ENCODE measurements around the gene GORASP2. TPM values are rescaled to one million over a fixed set of nuclear protein-coding genes. Genes with fewer than 3 reads are reported as not detected.

The GORASP2 gene
- polyA plus RNA-seq, 2 donors = 27.6 to 49.5 TPM

DNA sequence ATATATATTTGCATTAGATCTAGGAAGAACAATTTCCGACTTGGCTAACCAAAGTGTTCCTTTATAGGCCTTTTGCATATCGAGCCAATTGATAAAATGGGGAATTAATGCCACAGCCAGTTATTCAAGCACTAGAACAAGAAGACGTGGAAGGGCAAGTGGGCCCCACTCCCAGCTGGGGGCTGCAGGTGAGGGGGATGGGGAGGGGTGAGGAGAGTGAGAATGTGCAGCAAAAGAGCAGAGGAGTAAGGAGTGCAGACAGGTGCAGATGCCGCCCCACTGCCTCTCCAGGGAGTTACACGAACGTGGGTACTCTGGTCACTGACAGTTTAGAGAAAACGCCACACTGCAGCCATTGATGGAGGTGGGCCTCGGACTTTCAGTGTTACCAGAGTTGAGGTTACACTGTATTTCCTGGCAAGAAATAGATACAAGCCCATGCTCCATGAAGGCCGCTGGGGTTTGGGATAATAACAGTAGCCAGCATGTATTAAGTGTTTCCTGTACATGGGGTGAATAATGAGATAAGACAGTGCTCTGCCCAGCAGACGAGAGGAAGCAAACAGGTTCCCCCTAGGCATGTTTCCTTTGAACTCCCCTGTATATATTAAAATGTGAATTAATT, 40.9 kb downstream of the GORASP2 start:
- Histone ChIP-seq H3K27ac (ENCODE audit: low read depth in 2 of 2, low read length in 1 of 2) (no peak overlapping the region), H3K4me1 (ENCODE audit: control insufficient read depth in 2 of 2, insufficient read depth in 2 of 2, low read length in 1 of 2) (peaks cover 2 to 4% of the 10 kb centered on the region in 2 donors), H3K27me3 (ENCODE audit: control insufficient read depth in 1 of 2, insufficient read depth in 2 of 2, low read length in 2 of 2) (no peaks in the 10 kb centered on the region), H3K4me3 (ENCODE audit: low read depth in 1 of 2, low read length in 2 of 2) (no peak overlapping the region), H3K36me3 (ENCODE audit: control insufficient read depth in 2 of 2, insufficient read depth in 2 of 2, low read length in 1 of 2) (peaks cover 0 to 15% of the 10 kb centered on the region in 2 donors), H3K9me3 (ENCODE audit: control insufficient read depth in 2 of 2, insufficient read depth in 1 of 2, low read depth in 1 of 2, low read length in 1 of 2) (no peaks in the 10 kb centered on the region)
- WGBS, 2 donors = 67 to 71% methylated on average over 10 of the region's 10 CpGs

DNA sequence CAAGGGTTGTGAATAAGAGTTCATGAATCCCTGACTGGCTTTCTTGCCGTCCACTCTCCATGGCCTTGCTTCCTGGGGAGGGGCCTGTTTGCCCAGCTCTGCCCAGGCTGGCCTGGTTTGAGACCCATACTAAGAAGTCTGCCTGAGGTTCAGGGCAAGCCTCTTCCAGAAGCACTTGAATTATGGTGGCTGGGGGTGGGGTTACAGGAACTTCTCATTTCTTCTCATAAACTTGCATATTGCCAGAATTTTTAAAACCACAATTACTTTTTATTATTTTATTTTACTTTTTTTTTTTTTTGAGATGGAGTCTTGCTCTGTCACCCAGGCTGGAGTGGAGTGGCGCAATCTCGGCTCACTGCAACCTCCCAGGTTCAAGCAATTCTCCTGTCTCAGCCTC, 42.0 kb downstream of the GORASP2 start:
- WGBS, 2 donors = 91 to 92% methylated on average over 3 of the region's 3 CpGs
- no peak overlapping the region for H3K27ac ChIP-seq (ENCODE audit: low read depth in 2 of 2, low read length in 1 of 2)
- H3K4me1 ChIP-seq (ENCODE audit: control insufficient read depth in 2 of 2, insufficient read depth in 2 of 2, low read length in 1 of 2) = peaks cover 0 to 2% of the 10 kb centered on the region in 2 donors
- H3K4me3 ChIP-seq (ENCODE audit: low read depth in 1 of 2, low read length in 2 of 2) = no peak overlapping the region
- no peaks in the 10 kb centered on the region for H3K9me3 ChIP-seq (ENCODE audit: control insufficient read depth in 2 of 2, insufficient read depth in 1 of 2, low read depth in 1 of 2, low read length in 1 of 2)
- H3K27me3 ChIP-seq (ENCODE audit: control insufficient read depth in 1 of 2, insufficient read depth in 2 of 2, low read length in 2 of 2) = no peaks in the 10 kb centered on the region
- H3K36me3 ChIP-seq (ENCODE audit: control insufficient read depth in 2 of 2, insufficient read depth in 2 of 2, low read length in 1 of 2) = peaks cover 0 to 6% of the 10 kb centered on the region in 2 donors

DNA sequence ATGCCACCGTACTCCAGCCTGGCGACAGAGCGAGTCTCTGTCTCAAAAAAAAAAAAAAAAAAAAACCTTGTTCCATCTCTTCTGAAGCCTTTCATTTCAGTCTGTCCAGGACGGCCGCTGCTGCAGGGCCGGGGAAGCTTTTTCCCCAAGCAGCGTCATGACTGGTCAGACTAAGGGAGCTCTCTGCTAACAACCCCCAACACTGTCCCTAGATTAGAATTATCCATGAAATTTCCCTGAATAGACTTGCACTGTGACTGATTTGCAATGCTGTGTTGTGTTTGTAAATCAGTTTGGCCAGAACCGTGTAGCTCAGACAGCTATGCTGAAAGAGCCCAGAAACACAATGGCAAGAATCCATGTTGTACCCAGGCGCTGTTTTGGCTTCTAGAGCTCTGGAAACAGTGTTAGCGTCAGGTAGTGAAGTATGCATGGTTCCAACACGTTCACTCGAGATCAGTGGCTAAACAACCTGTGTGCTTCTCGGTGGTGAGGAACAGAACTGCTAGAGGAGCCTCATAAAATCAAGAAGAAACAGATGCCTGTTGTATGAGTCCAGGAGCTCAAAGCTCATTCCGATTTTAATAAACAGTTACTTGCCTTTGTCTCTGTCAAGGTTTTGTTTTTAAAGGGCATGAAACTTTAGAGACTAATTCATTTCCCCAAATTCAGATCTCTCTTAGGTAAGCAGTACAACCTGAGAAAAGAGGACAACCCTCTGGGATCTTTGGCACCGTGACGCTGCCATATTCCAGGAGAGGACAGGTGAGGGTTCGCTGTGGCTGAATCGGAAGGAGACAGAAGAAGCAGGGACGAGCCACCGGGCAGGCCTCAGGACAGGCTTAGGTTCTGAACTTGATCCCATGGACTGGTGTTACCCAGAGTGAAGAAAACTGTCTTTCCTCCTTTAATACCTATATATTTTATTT, 43.5 kb downstream of the GORASP2 start:
- no peak overlapping the region for H3K27ac ChIP-seq (ENCODE audit: low read depth in 2 of 2, low read length in 1 of 2)
- no peaks in the 10 kb centered on the region for H3K9me3 ChIP-seq (ENCODE audit: control insufficient read depth in 2 of 2, insufficient read depth in 1 of 2, low read depth in 1 of 2, low read length in 1 of 2)
- peaks cover 0 to 2% of the 10 kb centered on the region in 2 donors for H3K4me1 ChIP-seq (ENCODE audit: control insufficient read depth in 2 of 2, insufficient read depth in 2 of 2, low read length in 1 of 2)
- H3K36me3 ChIP-seq (ENCODE audit: control insufficient read depth in 2 of 2, insufficient read depth in 2 of 2, low read length in 1 of 2) = peaks cover 0 to 3% of the 10 kb centered on the region in 2 donors
- WGBS, 2 donors = 62 to 69% methylated on average over 20 of the region's 20 CpGs
- H3K27me3 ChIP-seq (ENCODE audit: control insufficient read depth in 1 of 2, insufficient read depth in 2 of 2, low read length in 2 of 2) = no peaks in the 10 kb centered on the region
- H3K4me3 ChIP-seq (ENCODE audit: low read depth in 1 of 2, low read length in 2 of 2) = peak overlapping the region in 1 of 2 donors; percentile 65

DNA sequence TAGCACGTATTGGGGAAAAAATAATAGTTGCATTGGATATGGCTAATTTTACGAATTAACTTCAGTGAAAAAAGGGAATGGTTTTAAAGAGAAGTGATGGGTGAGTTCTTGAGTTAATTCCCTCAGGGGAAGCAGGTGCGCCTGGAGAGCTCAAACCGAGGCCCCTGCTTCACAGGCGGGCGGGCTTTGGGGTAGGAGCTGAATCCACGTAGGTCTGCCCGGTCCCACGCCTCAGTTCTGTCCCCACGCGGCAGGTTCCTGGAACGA, 44.1 kb downstream of the GORASP2 start:
- Histone ChIP-seq H3K4me1 (ENCODE audit: control insufficient read depth in 2 of 2, insufficient read depth in 2 of 2, low read length in 1 of 2) (peaks cover 0 to 2% of the 10 kb centered on the region in 2 donors), H3K9me3 (ENCODE audit: control insufficient read depth in 2 of 2, insufficient read depth in 1 of 2, low read depth in 1 of 2, low read length in 1 of 2) (no peaks in the 10 kb centered on the region), H3K27ac (ENCODE audit: low read depth in 2 of 2, low read length in 1 of 2) (no peak overlapping the region), H3K36me3 (ENCODE audit: control insufficient read depth in 2 of 2, insufficient read depth in 2 of 2, low read length in 1 of 2) (no peaks in the 10 kb centered on the region), H3K4me3 (ENCODE audit: low read depth in 1 of 2, low read length in 2 of 2) (peak overlapping the region; percentile 65 to 66), H3K27me3 (ENCODE audit: control insufficient read depth in 1 of 2, insufficient read depth in 2 of 2, low read length in 2 of 2) (no peaks in the 10 kb centered on the region)
- 4% methylated on average over 12 of the region's 12 CpGs for WGBS, 2 donors

DNA sequence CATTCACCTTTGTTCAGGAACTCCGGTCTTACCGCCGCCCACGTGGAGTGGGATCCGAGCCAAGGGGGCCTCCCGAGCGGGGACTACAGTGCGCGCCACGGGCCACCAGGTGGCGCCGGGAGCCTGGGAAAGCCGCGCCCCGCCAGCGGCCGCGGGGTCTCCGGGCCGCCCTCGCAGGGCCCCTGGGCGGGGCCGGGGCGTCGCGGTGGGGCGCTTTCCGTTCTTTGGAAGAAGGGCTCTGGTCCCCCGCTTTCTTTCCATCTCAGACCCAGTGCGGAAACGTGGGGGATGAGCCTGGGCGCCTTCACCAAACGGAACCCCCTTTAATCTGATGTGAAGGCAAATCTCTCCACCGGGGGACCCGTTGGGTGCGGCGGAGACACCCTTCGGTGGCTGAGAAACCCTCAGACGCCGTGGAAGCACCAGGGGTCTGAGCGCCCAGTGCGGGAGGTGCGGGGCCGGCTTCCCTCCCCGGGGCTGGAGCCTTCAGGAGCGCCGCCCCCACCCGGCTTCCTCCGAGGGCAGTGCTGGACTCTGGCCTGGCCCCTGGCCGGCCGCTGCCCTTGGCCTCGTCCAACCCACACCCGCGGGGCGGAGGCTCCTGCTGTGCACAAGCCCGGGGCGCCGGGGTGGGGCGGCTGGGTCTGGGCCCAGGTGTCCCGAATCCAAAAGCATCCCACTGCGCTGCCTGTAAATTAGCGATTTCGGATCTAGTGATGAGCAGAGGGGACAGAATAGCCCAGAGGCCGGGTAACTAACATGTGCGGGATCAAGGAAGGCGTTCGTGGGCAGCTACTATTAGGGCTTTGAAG, 44.6 kb downstream of the GORASP2 start:
- Histone ChIP-seq H3K36me3 (ENCODE audit: control insufficient read depth in 2 of 2, insufficient read depth in 2 of 2, low read length in 1 of 2) (no peaks in the 10 kb centered on the region), H3K27me3 (ENCODE audit: control insufficient read depth in 1 of 2, insufficient read depth in 2 of 2, low read length in 2 of 2) (no peaks in the 10 kb centered on the region), H3K4me1 (ENCODE audit: control insufficient read depth in 2 of 2, insufficient read depth in 2 of 2, low read length in 1 of 2) (peaks cover 0 to 2% of the 10 kb centered on the region in 2 donors), H3K4me3 (ENCODE audit: low read depth in 1 of 2, low read length in 2 of 2) (peak overlapping the region; percentile 65 to 66), H3K27ac (ENCODE audit: low read depth in 2 of 2, low read length in 1 of 2) (peak overlapping the region; percentile 73 to 78), H3K9me3 (ENCODE audit: control insufficient read depth in 2 of 2, insufficient read depth in 1 of 2, low read depth in 1 of 2, low read length in 1 of 2) (no peaks in the 10 kb centered on the region)
- 6% methylated on average over 67 of the region's 67 CpGs for WGBS, 2 donors

DNA sequence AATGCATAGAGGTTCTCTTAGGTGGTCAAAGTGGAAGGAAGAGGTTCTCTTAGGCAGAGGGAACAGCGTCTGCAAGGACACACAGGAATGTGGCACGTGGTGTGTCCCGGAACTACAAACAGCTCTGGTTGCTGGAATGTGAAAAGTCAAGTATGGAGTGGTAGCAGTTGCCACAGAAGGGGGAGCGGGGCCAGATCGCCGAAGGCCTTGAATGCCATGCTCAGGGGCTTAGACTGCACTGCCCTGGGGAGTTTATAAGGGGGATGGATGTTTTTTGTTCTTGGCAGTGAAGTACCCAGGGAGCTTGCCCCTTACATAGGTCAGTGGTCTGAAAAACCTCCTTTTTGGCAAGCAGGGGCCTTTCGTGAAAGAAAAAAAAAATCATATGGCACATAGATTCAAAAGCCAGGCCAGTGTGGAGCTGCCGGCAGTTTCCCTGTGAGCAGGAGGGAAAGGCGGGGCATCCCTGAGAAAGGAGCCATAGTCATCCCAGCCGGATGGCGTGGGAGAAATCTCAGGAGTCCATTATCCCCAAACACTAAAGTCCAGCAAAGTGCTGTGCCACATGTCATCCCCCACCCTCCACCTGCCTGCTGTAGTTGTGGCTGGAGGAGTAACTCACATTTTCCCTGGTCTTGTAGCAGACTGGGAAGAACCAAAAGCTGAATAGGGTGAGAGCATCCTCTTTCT, 45.4 kb downstream of the GORASP2 start:
- H3K4me1 ChIP-seq (ENCODE audit: control insufficient read depth in 2 of 2, insufficient read depth in 2 of 2, low read length in 1 of 2) = peaks cover 0 to 2% of the 10 kb centered on the region in 2 donors
- no peaks in the 10 kb centered on the region for H3K9me3 ChIP-seq (ENCODE audit: control insufficient read depth in 2 of 2, insufficient read depth in 1 of 2, low read depth in 1 of 2, low read length in 1 of 2)
- no peaks in the 10 kb centered on the region for H3K36me3 ChIP-seq (ENCODE audit: control insufficient read depth in 2 of 2, insufficient read depth in 2 of 2, low read length in 1 of 2)
- 60 to 62% methylated on average over 11 of the region's 11 CpGs for WGBS, 2 donors
- H3K27ac ChIP-seq (ENCODE audit: low read depth in 2 of 2, low read length in 1 of 2) = no peak overlapping the region
- peak overlapping the region in 1 of 2 donors; percentile 66 for H3K4me3 ChIP-seq (ENCODE audit: low read depth in 1 of 2, low read length in 2 of 2)
- no peaks in the 10 kb centered on the region for H3K27me3 ChIP-seq (ENCODE audit: control insufficient read depth in 1 of 2, insufficient read depth in 2 of 2, low read length in 2 of 2)

DNA sequence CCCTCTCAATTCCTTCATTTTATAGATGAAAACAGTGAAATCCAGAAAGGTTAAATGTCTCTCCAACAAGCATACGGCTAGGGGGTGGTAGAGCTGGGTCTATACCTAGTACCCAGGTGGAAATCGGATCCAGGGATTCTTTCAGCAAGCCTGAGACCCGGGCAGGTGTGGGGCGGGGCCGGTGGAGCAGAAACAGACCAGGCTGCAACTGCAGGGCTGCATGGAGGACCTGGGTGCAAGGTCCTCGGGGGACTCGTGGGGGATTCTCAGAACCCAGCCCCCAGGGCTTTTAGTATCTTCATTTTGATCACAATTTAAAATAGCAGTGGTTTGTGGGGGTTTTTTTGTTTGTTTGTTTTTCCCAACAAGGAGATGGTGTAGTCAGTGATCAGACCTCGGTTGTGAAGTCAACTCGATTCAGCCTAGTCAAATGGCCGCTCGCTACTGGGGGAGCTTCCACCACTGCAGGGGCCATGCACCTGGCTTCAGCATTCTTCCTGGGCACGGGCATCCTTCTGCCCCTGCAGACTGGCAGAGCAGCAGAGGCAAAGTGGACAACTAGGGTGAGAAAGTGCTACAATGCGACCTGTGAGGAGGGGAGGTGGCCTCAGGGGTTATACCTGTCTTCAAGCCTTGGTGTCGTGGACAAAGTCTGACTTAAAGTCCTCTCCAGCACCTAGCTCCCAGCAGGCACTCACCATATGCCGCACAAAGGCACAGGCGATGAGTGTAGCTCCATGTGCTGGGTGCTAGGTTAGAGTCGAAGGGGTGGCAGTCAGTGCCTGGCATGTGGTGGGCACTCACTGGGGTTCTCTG, 46.3 kb downstream of the GORASP2 start:
- no peaks in the 10 kb centered on the region for H3K36me3 ChIP-seq (ENCODE audit: control insufficient read depth in 2 of 2, insufficient read depth in 2 of 2, low read length in 1 of 2)
- H3K27ac ChIP-seq (ENCODE audit: low read depth in 2 of 2, low read length in 1 of 2) = no peak overlapping the region
- no peak overlapping the region for H3K4me3 ChIP-seq (ENCODE audit: low read depth in 1 of 2, low read length in 2 of 2)
- no peaks in the 10 kb centered on the region for H3K9me3 ChIP-seq (ENCODE audit: control insufficient read depth in 2 of 2, insufficient read depth in 1 of 2, low read depth in 1 of 2, low read length in 1 of 2)
- 81 to 87% methylated on average over 17 of the region's 17 CpGs for whole genome bisulfite sequencing, 2 donors
- H3K27me3 ChIP-seq (ENCODE audit: control insufficient read depth in 1 of 2, insufficient read depth in 2 of 2, low read length in 2 of 2) = no peaks in the 10 kb centered on the region
- peaks cover 0 to 2% of the 10 kb centered on the region in 2 donors for H3K4me1 ChIP-seq (ENCODE audit: control insufficient read depth in 2 of 2, insufficient read depth in 2 of 2, low read length in 1 of 2)

DNA sequence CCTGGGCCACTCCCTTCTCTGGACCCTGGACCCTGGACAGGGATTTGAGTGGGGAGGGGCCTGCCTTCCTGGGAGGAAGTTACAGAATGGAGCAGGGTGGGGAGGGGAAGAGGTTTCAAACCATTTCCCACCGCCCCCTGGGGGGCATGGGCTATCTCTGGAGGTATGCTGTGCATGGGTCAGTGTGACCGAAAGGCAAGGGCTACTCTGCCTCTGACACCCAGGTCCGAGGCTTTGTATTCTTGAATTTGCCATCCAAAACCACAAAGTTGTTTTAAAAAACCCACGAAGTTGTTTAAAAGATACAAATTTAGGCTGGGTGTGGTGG, 46.9 kb downstream of the GORASP2 start:
- WGBS, 2 donors = 81 to 83% methylated on average over 4 of the region's 4 CpGs
- Histone ChIP-seq H3K27me3 (ENCODE audit: control insufficient read depth in 1 of 2, insufficient read depth in 2 of 2, low read length in 2 of 2) (no peaks in the 10 kb centered on the region), H3K27ac (ENCODE audit: low read depth in 2 of 2, low read length in 1 of 2) (no peak overlapping the region), H3K4me1 (ENCODE audit: control insufficient read depth in 2 of 2, insufficient read depth in 2 of 2, low read length in 1 of 2) (peaks cover 0 to 2% of the 10 kb centered on the region in 2 donors), H3K4me3 (ENCODE audit: low read depth in 1 of 2, low read length in 2 of 2) (no peak overlapping the region), H3K9me3 (ENCODE audit: control insufficient read depth in 2 of 2, insufficient read depth in 1 of 2, low read depth in 1 of 2, low read length in 1 of 2) (no peaks in the 10 kb centered on the region), H3K36me3 (ENCODE audit: control insufficient read depth in 2 of 2, insufficient read depth in 2 of 2, low read length in 1 of 2) (no peaks in the 10 kb centered on the region)
